ENCODE results near the gene PGLYRP1. TPM values are rescaled to one million over a fixed set of nuclear protein-coding genes. Genes with fewer than 3 reads are reported as not detected.

The PGLYRP1 gene
- total RNA-seq, 4 donors from 2014 or later = not detected

DNA sequence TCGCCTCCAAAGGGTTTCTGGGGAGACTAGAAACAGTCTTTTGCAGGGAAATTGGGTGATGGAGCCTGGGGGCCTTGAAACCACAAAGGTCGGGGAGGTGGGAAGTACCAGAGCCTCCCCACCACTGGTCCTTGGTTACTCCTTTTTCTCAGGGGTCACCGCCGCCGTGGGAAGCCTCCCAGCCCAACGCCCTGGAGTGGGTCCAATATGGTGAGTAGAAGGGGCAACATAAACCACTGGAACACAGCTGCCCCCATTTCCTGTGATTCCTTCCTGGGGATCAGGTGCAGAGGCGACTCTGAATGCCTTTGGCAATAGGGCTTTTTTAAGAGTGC is 5.8 kb downstream of the PGLYRP1 start:
- H3K36me3 ChIP-seq = peaks cover 0 to 15% of the 10 kb centered on the region in 2 donors
- ATAC-seq = no peak
- TF ChIP-seq POLR2AphosphoS5 (IDR thresholded peaks at IDR 0.05) = no peak
- TF ChIP-seq, protein P1, sequence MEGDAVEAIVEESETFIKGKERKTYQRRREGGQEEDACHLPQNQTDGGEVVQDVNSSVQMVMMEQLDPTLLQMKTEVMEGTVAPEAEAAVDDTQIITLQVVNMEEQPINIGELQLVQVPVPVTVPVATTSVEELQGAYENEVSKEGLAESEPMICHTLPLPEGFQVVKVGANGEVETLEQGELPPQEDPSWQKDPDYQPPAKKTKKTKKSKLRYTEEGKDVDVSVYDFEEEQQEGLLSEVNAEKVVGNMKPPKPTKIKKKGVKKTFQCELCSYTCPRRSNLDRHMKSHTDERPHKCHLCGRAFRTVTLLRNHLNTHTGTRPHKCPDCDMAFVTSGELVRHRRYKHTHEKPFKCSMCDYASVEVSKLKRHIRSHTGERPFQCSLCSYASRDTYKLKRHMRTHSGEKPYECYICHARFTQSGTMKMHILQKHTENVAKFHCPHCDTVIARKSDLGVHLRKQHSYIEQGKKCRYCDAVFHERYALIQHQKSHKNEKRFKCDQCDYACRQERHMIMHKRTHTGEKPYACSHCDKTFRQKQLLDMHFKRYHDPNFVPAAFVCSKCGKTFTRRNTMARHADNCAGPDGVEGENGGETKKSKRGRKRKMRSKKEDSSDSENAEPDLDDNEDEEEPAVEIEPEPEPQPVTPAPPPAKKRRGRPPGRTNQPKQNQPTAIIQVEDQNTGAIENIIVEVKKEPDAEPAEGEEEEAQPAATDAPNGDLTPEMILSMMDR (IDR thresholded peaks at IDR 0.05) = peak in 1 of 4 experiments; percentile 19
- peaks cover 0 to 28% (median 11%) of the 10 kb centered on the region in 3 donors for H3K4me1 ChIP-seq
- H3K27me3 ChIP-seq = peaks cover 48% of the 10 kb centered on the region
- H3K9me3 ChIP-seq = no peaks in the 10 kb centered on the region
- no peak overlapping the region for H3K27ac ChIP-seq
- WGBS, 2 donors (ENCODE audit: low coverage in 1 of 2) = no CpG with 5 or more reads among the region's 7 CpGs
- H3K4me3 ChIP-seq = no peak overlapping the region

DNA sequence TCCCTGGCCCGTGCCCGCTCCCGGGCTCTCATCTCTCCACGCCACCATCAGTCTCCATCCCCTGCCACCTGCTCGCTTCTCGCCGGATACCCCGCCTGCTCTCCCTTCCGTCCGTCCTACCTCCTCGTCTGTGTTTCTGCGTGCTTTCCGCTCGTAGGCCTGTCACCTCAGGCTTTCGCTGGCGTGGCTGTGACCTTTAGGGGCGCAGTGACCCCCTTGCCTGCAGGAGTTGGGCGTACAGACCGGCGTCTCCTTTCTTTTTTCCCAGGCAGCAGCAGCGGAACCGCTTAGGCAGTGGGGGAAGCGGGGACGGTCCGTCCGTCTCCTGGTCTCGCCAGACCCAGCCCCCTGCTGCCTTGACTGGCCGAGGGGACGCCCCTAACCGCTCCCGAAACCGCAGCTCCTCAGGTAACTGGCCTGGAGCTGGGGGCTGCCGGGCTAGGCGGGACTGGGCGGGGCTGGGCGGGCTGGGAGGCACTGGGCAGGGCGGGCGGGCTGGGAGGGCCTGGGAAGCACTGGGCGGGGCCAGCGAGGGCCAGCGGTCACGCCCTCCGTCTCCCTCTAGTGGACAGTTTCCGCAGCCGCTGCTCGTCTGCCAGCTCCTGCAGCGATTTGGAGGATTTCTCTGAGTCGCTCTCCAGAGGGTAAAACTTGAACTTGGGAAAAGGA is 6.3 kb downstream of the PGLYRP1 start:
- Histone ChIP-seq H3K27ac (peak overlapping the region in 1 of 4 donors; percentile 62), H3K27me3 (peaks cover 48% of the 10 kb centered on the region), H3K36me3 (peaks cover 0 to 20% of the 10 kb centered on the region in 2 donors), H3K4me1 (peaks cover 0 to 28% (median 11%) of the 10 kb centered on the region in 3 donors), H3K4me3 (peak overlapping the region; percentile 43 to 67), H3K9me3 (no peaks in the 10 kb centered on the region)
- TF ChIP-seq, protein P1 (IDR thresholded peaks at IDR 0.05) = peak in 3 of 4 experiments; percentile 58 to 94 (median 61)
- TF ChIP-seq POLR2AphosphoS5 (IDR thresholded peaks at IDR 0.05) = no peak
- TF ChIP-seq EP300 (IDR thresholded peaks at IDR 0.05) = no peak
- TF ChIP-seq POLR2A (IDR thresholded peaks at IDR 0.05) = no peak
- WGBS, 2 donors (ENCODE audit: low coverage in 1 of 2) = 0 to 3% methylated on average over 6 to 7 of the region's 48 CpGs
- peak; percentile 74 for ATAC-seq

DNA sequence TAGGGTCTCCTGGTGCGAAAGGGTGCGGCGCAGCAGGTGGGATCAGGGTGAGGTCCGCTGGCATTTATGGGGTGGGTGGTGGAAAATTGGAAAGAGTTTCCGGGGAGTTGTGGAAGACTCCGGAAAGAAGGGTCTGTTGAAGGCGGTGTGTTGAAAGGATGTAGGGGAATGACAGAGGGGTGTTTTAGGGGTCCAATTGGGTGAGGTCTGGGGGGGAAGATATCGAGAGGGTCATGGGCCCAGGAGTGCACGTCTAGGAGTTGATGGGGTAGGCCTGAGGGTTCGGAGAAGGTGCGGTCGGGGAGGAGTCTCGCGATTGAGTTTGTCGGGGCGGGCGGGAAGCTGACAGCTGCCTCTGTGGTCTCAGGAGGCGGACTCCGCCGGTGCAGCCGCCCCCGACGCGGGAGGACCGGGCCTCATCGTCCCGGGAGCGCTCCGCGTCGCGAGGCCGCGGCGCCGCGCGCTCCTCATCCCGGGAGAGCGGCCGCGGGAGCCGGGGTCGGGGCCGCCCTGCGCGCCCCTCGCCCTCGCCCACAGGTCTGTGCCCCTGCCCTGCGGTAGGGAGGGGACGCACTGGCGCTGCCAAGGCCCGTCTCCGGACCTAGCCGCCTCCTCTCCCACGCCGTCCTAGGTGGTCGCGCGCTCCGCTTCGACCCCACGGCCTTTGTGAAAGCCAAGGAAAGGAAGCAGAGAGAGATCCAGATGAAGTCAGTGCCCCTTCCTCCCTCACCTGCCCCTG is 7.0 kb downstream of the PGLYRP1 start:
- H3K27ac ChIP-seq = peak overlapping the region in 1 of 4 donors; percentile 62
- 4 to 15% methylated on average over 14 to 16 of the region's 63 CpGs for WGBS, 2 donors (ENCODE audit: low coverage in 1 of 2)
- peaks cover 52% of the 10 kb centered on the region for H3K27me3 ChIP-seq
- H3K36me3 ChIP-seq = peaks cover 0 to 24% of the 10 kb centered on the region in 2 donors
- ATAC-seq = peak; percentile 8
- TF ChIP-seq EP300 (IDR thresholded peaks at IDR 0.05) (no peak), POLR2AphosphoS5 (IDR thresholded peaks at IDR 0.05) (no peak), POLR2A (IDR thresholded peaks at IDR 0.05) (no peak)
- TF ChIP-seq, protein P1 (IDR thresholded peaks at IDR 0.05) = no peak
- no peaks in the 10 kb centered on the region for H3K9me3 ChIP-seq
- H3K4me1 ChIP-seq = peaks cover 0 to 28% (median 11%) of the 10 kb centered on the region in 3 donors
- H3K4me3 ChIP-seq = peak overlapping the region; percentile 43 to 67

DNA sequence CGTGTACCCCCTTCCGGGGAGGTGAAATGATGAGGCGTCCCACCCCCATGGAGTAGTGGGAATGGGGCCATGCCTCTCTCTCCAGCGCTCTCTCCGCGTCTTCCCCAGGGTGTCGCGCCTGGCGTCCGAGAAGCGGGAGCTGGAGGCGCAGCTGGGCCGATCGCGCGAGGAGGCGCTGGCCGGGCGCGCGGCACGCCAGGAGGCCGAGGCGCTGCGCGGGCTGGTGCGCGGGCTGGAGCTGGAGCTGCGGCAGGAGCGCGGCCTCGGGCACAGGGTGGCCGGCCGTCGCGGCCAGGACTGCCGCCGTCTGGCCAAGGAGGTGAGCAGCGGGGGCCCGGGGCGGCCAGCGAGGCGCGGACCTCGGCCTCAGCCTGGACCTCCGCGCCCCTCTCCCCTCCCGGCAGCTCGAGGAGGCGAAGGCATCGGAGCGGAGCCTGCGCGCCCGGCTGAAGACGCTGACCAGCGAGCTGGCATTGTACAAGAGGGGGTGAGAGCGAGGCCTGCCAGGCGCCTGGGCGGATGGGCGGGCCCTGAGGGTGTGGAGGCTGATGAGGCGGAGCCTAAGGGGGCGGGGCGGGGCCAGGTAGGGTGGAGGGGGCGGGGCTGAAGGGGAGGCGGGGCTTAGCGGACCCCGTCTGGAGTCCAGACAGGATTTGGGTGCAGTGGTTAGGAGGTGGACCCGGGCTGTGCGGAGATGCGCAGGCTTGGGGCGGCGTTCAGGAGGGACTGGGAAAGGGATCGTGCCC is 7.7 kb downstream of the PGLYRP1 start:
- Histone ChIP-seq H3K9me3 (no peaks in the 10 kb centered on the region), H3K4me1 (peaks cover 0 to 28% (median 11%) of the 10 kb centered on the region in 3 donors), H3K36me3 (peaks cover 0 to 31% of the 10 kb centered on the region in 2 donors), H3K27ac (no peak overlapping the region), H3K4me3 (peak overlapping the region in 1 of 2 donors; percentile 67), H3K27me3 (peaks cover 59% of the 10 kb centered on the region)
- TF ChIP-seq POLR2A (IDR thresholded peaks at IDR 0.05) (no peak), POLR2AphosphoS5 (IDR thresholded peaks at IDR 0.05) (no peak), EP300 (IDR thresholded peaks at IDR 0.05) (no peak)
- TF ChIP-seq, protein P1 (IDR thresholded peaks at IDR 0.05) = peak in 1 of 4 experiments; percentile 7
- ATAC-seq = peak; percentile 44
- 19 to 30% methylated on average over 7 to 9 of the region's 74 CpGs for WGBS, 2 donors (ENCODE audit: low coverage in 1 of 2)
